NCI-H2227 (cell line): Measurements from ENCODE around the gene RNF126.
"Not testable (repeated sequence)": the region's sequence is repeated elsewhere in the genome, so short reads cannot be mapped to it uniquely, and the experiment has no call there.

ENCODE experiments used
- DNase-seq: peaks from one replicate; lab custom pipeline; 2025; ENCODE audit not compliant: unreplicated experiment; lab: John Stamatoyannopoulos, UW

The RNF126 gene

DNA sequence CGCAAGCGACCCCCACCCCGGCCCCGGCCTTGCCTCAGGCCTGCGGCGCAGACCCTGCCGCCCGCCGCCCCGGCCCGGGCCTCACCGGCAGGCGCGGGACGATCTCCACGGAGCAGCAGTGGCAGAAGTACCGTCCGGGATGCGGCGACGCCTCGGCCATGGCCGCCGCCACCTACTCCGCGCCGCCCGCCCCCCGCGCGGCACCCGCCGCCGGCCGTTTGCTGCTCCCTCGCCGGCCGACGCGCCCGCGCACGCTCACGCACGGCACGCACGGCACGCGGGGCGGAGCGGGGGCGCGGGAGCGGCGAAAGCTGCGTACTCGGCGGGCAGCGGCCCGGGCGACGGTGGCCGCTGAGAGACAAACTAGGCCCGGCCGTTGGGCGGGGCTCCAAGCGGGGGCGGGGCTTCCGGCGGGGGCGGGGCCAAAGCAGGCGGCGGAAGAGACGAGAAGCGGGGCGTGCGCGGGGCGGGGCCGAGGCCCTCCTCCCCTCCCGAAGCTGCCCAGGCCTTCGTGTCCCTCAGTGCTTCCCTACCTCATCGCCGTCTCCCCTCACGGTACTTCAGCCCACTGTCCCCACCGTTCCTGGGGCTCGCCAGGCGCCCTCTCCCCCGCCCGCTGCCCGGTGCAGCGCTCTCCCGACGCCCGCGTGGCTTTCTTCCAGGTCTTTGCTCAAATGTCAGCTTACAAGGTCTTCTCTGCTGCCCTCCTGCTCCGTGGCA is at the start of gene RNF126:
RNF126 (minus strand) TSS at position 253 of the 720 bp plus-strand sequence; CDS start at position 160, 93 bp downstream.
- peak; percentile 93 for DNase-seq

DNA sequence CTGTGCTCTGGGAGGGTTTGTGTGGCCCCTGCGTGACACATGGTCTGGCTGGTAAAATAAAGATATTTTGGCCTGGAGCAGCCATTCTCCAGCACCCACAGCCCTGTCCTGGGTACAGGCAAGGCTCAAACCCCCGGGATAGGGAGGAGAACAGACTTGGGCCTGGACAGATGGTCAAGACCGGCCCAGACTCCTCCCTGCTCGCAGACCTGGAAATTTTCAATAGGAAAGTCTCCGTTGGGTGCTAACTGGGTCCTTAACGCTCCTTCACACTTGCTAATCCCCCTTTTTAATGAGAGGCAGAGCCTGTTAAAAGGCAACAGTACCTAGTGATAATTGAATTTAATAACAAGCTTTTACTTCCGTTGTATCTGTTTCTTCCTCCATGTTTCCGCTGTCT is 48.2 kb upstream of the RNF126 start:
- DNase-seq = no peak

DNA sequence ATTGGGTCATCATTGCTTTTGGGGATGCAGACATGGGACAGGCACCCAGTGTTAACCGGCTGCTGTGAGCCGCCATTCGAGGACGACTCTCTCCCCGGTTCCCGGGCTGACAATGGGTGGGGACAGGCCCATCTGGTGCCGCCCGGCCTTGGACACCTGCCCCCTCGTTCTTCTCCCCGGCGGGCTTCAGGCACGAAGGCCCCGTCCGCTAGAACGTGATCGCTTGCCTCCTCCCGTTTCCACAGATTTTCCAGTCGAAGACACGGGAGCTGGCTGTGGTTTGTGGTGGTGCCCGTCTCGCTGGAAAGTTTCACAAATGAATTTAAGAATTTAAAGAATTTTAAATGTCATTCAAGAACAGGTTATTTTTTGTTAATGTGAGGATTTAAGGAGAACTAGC is 47.8 kb upstream of the RNF126 start:
- no peak for DNase-seq

DNA sequence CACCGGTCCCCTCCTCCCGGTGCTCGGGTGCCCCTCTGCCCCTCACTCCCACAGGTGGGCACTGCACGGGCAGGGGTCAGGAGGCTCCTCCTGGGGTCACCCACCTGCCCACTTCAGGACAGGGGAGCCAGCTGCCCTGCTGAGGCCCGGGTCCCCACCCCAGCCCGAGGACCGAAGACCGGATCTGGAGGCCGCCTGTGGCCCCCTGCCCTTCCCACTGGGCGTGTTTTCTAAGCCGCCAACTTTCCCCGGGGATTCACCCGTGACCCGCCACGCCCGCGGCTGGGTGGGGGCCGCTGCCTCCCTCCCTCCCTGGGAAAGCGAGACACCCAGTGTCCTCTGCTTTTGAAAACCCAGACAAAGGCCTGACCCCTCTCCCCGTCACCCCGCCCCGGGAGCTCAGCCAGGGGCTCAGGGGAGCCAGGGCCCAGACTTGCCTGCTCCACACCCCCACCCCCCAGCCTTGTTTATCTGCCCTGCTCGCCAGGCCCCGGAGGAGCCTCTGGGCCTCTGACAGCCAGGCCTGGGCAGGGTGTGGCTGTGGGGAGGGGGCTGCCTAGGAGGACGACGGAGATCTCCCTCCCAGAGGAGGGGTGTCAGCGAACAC is 47.1 kb upstream of the RNF126 start:
- no peak for DNase-seq

DNA sequence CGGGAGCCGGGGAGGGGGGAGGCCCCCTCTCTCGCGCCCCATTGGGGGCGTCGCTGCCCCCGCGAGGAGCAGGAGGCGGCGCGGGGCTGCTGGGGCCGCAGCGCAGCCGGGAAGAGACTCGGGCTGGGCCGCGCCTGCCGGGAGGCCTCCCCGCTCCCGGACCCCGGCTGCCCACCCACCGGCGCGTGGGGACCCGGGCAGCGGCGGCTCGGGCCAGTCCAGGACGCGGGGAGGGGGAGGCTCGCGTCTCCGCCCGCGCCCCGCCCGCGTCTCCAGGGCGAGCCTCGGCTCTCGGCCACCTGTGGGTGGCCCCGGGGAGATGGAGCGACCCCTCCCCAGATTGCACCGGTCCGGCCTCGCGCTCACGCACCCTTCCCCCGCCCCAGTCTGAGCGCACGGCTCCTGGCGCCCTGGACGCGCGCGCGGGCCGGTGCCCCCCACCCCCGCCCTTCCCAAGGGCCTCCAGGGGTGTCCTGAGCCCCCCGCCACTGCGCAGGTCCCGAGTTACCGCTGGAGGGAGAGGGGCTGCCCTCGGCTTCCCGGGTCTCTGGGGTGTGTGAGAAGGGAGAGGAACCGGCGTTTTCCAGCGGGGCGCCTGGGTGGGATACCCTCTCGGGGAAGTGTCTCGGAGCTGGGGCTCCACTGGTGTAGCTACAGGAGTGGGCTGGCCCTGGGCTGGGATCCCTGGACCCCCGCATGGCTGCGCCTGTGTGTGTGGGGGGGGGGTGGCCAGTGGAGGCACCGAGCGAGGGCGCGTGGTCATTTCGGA is 46.4 kb upstream of the RNF126 start:
- no peak for DNase-seq

DNA sequence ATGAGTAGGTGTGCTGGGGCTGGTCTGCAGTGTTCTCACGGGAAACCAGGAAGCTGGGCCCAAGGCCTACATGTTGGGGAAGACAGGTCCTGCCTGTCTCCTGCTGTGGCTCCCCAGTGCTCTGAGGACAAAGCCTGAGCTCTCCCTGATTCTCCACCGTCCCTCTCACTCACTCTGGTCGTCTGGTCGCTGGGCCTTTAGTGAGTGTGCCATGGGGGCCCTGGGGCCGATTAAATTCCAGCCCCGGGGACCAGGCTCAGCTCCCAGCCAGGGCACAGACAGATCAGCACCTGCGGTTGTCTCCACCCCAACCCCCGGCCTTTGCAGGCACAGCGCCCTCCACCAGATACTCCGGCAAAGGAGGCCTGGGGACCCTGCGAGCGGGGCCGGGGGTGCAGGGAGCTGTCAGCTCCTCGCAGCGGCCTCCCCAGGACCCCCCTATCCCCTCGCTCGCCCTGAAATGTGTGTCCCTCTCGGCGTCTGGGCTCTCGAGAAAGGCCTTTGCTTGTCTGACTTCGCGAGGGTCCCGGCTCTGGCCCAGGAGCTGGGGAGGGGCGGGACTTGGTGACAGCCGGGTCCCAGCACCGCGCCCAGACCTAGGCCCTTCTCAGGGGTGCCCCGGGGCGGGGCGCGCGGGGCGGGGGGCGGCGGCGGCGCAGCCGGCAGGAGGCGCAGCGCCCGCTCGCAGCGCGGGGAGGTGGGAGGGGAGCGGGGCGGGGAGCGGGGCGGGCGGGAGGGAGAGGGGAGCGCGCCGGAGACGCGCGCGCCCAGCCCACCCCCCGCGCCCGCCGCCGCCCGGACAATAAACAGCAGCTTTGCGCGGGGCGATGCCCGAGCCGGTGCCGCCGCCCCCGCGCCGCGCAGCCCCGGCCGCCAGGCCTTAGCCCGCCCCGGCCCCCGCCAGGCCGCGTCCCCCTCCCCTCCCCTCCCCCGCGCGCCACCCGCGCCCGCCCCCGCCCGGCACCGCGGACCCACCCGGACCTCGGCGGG is 45.4 kb upstream of the RNF126 start, which contains the start of gene PALM:
PALM (plus strand) TSS at position 782 of the 990 bp plus-strand sequence. CDS start 212 bp downstream, outside the sequence.
- peak; percentile 47 for DNase-seq

DNA sequence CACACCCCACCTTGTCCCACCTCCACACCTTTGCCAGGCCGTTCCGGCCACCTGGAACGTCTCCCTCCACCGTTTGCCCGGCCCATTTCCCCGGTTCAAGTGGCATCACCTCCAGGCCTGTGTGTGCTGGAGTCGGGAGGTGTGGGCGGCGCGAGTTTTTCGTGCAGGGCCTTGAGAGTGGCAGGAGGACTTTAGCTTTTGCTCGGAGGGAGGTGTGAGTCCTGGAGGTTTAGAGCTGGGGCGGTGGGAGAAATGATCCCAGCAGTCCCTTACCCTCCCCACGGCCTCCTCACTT is 41.4 kb upstream of the RNF126 start:
- no peak for DNase-seq

DNA sequence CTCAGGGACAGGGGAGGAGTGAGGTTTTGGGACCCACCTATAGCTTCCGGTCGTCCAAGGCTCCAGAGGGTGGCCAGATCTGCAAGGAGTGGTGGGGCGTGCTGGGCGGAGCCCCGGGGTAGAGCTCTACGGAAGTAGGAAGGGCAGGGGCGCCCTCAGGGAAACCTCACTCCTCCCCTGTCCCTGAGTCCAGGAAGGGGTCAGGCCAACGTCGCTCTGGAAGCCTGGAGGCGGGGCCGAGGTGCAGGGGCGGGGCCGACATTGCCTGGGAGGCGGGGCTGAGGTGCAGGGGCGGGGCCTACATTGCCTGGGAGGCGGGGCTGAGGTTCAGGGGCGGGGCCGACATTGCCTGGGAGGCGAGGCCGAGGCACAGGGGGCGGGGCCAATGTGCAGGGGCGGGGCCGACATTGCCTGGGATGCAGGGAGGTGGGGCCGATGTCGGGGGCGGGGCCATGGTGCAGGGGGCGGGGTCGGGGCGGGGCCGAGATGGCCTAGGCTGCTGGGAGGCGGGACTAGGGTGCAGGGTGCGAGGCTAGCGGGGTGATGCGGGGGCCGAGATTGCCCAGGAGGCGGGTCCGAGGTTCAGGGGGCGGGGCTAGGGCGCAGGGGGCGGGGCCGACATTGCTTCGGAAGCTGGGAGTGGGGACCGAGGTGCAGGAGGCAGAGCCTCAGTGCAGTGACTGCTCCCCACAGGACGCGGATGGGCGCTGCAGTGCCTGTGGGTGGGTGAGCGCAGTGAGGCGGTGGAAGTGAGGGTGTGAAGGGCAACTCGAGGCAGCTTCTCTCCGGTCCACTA is 40.8 kb upstream of the RNF126 start:
- DNase-seq = peak; percentile 29

DNA sequence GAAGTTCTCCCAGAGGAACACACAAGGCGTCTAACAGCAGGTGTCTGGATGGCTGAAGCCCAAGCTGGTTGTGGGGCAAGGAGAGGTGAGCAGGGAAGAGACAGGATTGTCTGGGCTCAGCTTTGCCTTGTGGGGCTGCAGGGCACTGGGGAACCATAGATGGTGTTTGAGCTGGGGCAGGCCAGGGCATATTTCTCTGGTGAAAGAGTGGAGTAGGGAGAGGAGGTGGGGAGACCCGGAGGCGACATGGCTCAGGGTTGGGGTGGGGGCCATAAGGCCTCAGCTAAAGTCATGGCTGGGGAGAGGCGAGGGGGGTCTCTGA is 40.3 kb upstream of the RNF126 start:
- no peak for DNase-seq

DNA sequence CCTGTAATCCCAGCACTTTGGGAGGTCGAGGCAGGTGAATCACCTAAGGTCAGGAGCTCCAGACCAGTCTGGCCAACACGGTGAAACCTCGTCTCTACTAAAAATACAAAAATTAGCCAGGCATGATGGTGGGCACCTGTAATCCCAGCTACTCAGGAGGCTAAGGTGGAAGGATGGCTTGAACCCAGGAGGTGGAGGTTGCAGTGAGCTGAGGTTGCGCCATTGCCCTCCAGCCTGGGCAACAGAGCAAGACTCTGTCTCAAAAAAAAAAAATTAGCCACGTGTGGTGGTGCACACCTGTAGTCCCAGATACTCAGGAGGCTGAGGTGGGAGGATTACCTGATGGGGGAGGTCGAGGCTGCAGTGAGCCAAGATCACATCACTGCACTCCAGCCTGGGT is 39.8 kb upstream of the RNF126 start:
- DNase-seq = not testable (repeated sequence)

DNA sequence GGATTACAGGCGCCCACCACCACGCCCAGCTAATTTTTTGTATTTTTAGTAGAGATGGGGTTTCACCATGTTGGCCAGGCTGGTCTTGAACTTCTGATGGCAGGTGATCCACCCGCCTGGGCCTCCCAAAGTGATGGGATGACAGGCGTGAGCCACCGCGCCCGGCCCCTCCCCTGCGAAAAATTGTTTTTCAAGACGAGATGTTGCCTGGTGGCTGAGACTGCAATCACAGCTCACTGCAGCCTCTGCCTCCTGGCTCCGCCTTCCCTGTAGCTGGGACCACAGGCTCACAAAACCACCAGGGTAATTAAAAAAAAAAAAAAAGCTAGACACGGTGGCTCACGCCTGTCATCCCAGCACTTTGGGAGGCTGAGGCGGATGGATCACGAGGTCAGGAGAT is 36.9 kb upstream of the RNF126 start:
- not testable (repeated sequence) for DNase-seq

DNA sequence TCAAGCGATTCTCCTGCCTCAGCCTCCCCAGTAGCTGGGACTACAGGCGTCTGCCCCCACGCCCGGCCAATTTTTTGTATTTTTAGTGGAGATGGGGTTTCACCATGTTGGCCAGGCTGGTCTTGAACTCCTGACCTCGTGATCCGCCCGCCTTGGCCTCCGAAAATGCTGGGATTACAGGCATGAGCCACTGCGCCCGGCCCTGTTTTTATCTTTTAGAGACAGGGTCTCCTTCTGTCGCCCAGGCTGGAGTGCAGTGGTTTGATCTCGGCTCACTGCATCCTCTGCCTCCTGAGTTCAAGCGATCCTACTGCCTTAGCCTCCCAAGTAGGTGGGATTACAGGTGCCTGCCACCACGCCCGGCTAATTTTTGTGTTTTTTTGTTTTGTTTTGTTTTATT is 35.5 kb upstream of the RNF126 start:
- DNase-seq = not testable (repeated sequence)

DNA sequence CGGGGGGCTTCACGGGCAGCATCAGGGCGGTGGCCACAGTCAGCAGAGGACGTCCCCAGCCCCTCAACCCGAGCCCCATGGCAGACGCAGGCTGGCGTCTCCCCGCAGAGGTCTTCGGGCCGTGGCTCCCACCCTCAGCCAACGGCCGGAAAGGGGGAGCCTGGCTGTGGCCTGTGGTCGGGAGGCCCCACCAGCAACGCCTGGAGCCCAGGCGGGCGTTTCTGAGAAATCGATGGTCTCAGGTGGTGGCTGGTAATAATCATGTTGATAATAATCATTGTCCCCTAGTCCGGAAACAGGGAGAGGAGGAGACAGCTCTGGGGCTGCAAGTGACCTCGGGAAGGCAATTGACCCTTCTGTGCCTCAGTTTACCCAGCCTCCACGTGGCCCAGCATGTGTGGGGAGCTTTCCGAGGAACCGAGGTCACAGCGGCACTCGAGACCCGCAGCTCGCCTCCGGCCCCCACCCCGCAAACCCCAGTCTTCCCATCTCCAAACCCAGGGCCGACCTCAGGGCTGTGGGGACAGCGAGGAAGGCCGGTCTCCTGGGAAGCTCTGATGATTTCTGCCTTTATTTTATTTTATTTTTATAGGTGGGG is 32.4 kb upstream of the RNF126 start, which contains the start of gene PRSS57:
PRSS57 (minus strand) TSS at position 101 of the 598 bp plus-strand sequence; CDS start at position 79, 22 bp downstream.
- no peak for DNase-seq

DNA sequence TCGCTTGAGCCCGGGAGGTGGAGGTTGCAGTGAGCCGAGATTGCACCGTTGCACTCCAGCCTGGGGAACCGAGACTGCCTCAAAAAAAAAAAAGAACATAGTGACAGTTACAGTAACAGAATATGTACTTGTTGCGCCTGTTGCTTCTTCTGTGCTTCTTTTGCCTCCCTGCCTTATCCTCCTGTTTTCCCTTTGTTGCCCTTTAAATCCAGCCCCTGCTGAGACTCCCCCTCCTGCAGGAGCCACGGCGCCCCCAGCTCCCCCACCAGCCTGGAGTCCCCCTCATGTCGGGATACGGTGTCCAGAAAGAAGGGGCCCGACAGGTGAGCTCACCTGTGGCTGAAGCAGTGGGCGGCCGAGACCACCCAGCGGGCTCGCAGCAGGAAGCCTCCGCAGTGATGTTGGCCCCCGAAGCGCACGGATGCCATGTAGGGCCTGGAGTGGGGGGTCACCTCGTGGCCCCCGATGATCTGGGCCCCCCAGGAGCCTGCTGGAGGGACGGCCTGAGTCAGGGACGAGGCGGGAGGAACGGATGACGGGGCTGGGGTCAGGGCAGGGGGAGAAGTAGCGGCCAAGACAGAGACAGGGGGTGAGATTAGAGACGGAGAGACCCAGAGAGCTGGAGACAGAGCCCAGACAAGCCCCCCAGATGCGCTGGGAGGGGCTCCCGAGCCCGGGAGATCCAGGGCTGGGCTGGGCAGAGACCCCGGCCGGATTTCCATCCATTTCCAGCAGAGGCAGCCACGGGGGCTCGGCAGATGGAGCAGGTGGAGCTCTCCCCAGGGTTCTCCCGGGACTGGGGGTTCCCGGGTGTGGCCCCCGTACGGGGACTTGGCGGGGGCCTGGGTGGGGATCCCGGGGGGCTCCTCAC is 31.7 kb upstream of the RNF126 start:
- DNase-seq = no peak

DNA sequence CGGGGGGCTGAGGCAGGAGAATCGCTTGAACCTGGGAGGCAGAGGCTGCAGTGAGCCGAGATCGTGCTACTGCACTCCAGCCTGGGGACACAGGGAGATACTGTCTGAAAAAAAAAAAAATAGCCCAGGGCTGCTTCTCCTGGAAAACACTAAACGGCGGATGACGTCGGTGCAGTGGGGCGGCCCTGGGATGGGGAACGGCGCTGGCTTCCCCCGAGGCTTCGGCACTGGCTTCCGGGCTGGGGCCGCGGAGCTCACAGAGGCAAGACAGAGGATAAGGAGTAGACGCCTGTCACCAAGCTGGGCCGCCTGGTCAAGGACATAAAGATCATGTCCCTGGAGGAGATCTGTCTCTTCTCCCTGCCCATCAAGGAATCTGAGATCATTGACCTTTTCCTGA is 27.2 kb upstream of the RNF126 start:
- no peak for DNase-seq

DNA sequence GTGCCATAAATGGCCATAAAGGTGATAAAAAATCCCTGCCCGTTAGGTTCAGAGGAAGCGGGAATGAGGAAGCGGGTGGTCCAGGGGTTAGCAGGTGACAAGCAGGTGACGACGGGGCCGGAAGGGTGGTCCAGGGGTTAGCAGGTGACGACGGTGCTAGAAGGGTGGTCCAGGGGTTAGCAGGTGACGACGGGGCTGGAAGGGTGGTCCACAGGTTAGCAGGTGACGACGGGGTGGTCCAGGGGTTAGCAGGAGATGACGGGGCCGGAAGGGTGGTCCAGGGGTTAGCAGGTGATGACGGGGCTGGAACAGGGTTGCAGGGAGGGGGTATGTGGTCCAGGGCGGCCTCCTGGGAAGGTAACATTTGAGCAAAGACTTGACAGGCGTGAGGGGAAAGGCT is 26.0 kb upstream of the RNF126 start:
- no peak for DNase-seq

DNA sequence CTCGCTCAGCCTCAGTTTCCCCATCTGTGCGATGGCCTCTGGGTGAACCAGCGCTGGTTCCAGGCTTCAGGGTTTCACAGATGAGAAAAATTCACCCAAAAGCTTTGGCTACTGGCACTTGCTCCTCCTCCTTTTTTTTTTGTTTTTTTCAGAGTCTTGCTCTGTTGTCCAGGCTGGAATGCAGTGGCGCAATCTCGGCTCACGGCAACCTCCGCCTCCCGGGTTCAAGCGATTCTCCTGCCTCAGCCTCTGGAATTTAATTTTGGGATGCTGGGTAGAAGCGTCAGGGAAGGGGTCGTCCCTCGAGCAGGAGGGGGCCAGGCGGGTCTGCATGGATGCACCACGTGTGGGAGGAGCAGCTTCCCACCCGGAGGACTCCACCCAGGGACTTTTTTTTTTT is 25.2 kb upstream of the RNF126 start:
- DNase-seq = no peak

DNA sequence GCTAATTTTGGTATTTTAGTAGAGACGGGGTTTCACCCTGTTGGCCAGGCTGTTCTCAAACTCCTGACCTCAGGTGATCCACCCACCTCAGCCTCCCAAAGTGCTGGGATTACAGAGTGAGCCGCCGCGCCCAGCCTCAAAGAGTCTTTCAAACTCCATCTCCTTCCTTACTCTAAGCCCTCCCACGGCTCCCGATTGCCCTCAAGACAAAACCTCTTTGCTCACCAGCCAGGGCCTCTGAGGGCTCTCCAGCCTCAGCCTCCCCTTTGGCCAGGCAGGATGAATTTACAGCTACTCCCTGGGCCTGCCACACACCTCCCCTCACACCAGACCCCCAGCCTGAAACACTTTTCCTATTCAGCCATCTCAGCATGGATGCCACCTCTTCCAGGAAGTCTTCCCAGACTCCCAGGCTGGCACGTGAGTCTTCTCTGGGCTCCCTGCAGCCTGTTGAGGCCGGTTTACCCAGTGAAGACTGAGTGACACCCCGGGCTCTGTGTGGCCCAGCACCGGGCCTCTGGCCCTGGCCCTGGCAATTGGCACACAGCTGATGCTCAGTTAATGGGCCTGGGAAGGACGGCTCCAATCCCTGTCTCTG is 24.7 kb upstream of the RNF126 start:
- no peak for DNase-seq
